ENCODE results near the gene RADIL. TPM values are rescaled to one million over a fixed set of nuclear protein-coding genes. Genes with fewer than 3 reads are reported as not detected.
"Not testable (repeated sequence)": the region's sequence is repeated elsewhere in the genome, so short reads cannot be mapped to it uniquely, and the experiment has no call there.

The RADIL gene
- total and polyA plus RNA-seq, 9 of the 15 experiments (the other 6 are each of a cell fraction or from before 2014, with no cell fraction given), result 0.06 to 8.1 (median 1.9) TPM; not detected in 1

GRCh38 chr7:4793385-4793993, 90.0 kb downstream of the RADIL start:
- H3K27ac ChIP-seq (ENCODE audit: extremely low read depth, low read depth, low read length); H3K4me2 ChIP-seq (ENCODE audit: insufficient read depth, low read length); H3K9me1 ChIP-seq (ENCODE audit: control insufficient read depth, insufficient read depth, low read length); H3K27me3 ChIP-seq (ENCODE audit: control insufficient read depth in 2 of 2, insufficient read depth in 2 of 2, low read length in 2 of 2); H3K4me3 ChIP-seq; H3K9me3 ChIP-seq (replicated peaks; ENCODE audit: control insufficient read depth, insufficient read depth, low read depth, low read length); H2AFZ ChIP-seq (ENCODE audit: low read depth, low read length); DNase-seq (ENCODE audit: extremely low read depth in 1 of 4, low spot score in 3 of 4); CTCF ChIA-PET (ENCODE audit: low intra/inter-chr PET ratio); H3K9ac ChIP-seq (ENCODE audit: insufficient read depth in 1 of 2, low read depth in 2 of 2, low read length in 2 of 2); FAIRE-seq; ATAC-seq; BruUV-seq (replicated peaks); H3K79me2 ChIP-seq (ENCODE audit: control insufficient read depth, insufficient read depth, low read length); H4K20me1 ChIP-seq (replicated peaks; ENCODE audit: control insufficient read depth, insufficient read depth, low read length): not testable (repeated sequence)
- peak; percentile 71; the same call in 1 of the 2 replicates for TF ChIP-seq ZBTB33 (CRISPR knock-in tag; IDR thresholded peaks at IDR 0.05)
- intact Hi-C loops (cut with micrococcal nuclease) (loop anchor here (10.0 kb wide), 1 partner anchor 91 kb away; the partner anchor contains the start of gene RADIL), in situ Hi-C loops (cut with MboI) (loop anchor here (10.0 kb wide), 1 partner anchor 291 kb away; no protein-coding TSS in a partner anchor)
- H3K4me1 ChIP-seq (replicated peaks in 1 of 2; ENCODE audit: control insufficient read depth in 2 of 2, insufficient read depth in 2 of 2, low read length in 2 of 2), result peaks cover 0 to 33% of the 10 kb centered on the region in 2 experiments; a peak in 3 of 5 replicates
- POLR2A ChIA-PET, result interaction anchor here (1.0 to 2.1 kb wide), 2 partner anchors 18 to 396 kb away, joined by 3 to 4 read pairs; partner anchors contain the start of gene AP5Z1
- 94% methylated on average over 13 of the region's 30 CpGs for WGBS (ENCODE audit: insufficient coverage, low coverage, missing lambda C conversion rate)
- peaks cover 22% of the 10 kb centered on the region; the same call in 1 of the 3 replicates for H3K36me3 ChIP-seq (ENCODE audit: control insufficient read depth, insufficient read depth, low read length)
